ENCODE data around the gene SERPINB7.

SERPINB7 gene

GRCh38 chr18:63848159-63848558 is 72.9 kb downstream of the SERPINB7 start:
- DNase-seq (ENCODE audit: low spot score): peak; percentile 27

GRCh38 chr18:63850020-63850419 is 74.8 kb downstream of the SERPINB7 start:
- peak; percentile 27 for DNase-seq (ENCODE audit: low spot score)

DNA sequence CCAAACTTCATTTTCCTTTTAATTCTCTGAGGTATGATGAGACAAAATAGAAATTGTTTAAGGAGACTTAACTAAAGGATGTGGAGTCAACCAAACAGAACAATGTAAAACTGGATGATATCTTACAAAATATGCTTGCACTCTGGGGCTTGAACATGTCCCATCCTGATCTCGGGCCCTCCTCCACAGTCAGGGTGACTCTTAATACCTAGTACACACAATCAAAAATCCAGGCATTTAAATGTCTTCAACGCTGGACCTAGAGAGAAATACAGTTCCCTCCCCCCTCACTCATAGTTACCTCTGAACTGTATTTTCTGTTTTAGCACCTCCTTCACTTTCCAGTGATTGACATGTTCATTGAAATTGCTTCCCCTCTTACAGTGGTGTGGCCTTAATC is 75.4 kb downstream of the SERPINB7 start:
- no peak for DNase-seq (ENCODE audit: low spot score)
